GM19372 (cell line): ENCODE measurements around the gene KCNAB3.

Experiments
- ATAC-seq: cut with Tn5 transposase; IDR thresholded peaks from one replicate; pipeline ENCODE4 v1.9.1; 2021; ENCODE audit warnings: mild to moderate bottlenecking, low read depth, moderate library complexity; ENCODE audit not compliant: unreplicated experiment

KCNAB3 gene

DNA sequence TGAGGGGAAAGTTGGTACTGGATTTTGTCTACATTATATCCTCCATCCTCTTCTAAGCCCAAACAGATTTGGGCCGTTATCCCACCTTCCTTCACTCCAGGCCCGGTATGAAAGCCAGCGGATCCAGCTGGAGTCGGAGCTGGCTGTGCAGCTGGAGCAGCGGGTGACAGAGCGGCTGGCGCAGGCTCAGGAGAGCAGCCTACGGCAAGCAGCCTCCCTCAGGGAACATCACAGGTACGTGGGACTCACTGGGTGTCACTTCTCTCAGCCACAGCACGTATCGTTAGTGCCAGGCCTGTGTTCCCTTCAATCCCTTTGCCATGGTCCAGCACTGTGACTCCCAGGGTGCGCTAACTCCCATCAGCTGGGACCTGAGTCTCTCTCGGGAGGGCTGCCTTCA lies 13.6 kb upstream of the KCNAB3 start:
- ATAC-seq, result no peak

DNA sequence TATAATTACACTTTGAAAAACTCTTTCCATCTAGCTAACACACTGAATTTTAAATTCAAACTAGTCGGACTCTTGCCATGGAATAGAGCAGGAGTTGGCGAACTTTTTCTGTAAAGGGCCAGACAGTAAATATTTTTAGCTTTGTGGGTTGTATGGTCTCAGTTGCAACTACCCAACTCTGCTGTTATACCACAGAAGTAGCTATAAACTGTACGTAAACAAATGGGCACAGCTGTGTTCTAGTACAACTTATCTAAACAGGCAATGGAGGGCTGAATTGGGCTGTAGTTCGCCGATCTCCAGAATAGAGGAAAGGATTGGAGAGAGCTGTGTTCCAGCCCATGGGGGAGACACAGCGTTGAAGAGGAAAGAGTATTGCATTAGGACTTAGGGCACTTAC lies 11.1 kb upstream of the KCNAB3 start:
- no peak for ATAC-seq

- ATAC-seq, result no peak
Observed at GRCh38 chr17:7940034-7940433, 10.4 kb upstream of the KCNAB3 start.

GRCh38 chr17:7935859-7936258 lies 6.2 kb upstream of the KCNAB3 start:
- ATAC-seq, result no peak

DNA sequence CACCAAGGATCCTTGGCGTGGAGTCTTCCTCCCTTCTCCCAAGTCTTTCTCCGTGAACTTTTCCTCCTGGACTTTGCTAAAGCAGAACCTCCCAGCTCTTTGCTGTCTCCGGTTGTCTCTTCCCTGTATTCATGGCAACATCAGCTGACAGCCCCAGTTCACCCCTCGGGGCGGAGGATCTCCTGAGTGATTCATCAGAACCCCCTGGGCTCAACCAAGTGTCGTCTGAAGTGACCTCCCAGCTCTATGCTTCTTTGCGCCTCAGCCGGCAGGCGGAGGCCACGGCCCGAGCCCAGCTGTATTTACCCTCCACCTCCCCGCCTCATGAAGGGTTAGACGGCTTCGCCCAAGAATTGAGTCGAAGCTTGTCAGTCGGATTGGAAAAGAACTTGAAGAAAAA lies 3.3 kb upstream of the KCNAB3 start:
- no peak for ATAC-seq

- no peak for ATAC-seq
Observed at GRCh38 chr17:7932483-7932891, 2.8 kb upstream of the KCNAB3 start.

GRCh38 chr17:7931709-7932482 lies 2.2 kb upstream of the KCNAB3 start, which contains the start of the genes CNTROB and TRAPPC1:
TSS of gene CNTROB (plus strand) at chr17:7932206. CDS start at chr17:7933080, 874 bp downstream.
TSS of gene TRAPPC1 (minus strand) at chr17:7931946. CDS start at chr17:7931829, 117 bp downstream.
- ATAC-seq, result peak; percentile 96

DNA sequence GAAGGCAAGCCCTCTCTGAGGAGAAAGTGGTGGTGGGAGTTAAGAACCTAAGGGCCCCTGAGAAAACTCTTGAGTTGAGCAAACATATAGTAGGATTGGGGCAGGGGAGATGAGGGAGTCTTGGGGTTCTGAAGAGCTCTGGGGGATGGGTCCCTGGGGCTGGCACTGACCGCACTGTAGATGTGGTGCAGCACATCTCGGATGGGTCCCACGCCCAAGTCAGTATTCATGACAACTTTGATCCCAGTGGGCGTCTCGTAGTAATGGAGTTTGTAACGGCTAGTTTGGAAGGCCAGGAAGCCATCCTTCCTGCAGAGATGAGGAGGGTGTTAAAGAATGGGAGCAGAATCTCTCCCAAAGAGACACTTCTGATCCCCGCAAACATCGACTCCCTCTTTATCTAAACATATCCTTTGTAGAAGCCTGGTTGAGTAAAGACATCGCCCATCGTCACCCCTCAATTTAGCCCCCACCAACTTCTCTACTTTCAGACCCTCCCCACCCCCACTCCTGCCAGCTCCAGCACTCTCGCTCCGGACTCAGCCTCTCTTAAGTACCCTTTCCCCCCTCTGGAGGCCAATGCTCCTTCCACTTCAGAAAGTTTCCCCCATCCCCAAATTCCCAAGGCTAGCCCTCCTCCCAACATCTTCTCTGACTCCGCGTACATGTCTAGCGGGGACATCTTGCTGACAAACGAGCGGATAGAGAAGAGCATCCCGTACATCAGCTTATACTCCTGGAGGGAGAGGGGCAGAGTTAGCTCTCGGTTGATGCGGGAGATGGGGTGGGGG lies 1.4 kb upstream of the KCNAB3 start:
- no peak for ATAC-seq

DNA sequence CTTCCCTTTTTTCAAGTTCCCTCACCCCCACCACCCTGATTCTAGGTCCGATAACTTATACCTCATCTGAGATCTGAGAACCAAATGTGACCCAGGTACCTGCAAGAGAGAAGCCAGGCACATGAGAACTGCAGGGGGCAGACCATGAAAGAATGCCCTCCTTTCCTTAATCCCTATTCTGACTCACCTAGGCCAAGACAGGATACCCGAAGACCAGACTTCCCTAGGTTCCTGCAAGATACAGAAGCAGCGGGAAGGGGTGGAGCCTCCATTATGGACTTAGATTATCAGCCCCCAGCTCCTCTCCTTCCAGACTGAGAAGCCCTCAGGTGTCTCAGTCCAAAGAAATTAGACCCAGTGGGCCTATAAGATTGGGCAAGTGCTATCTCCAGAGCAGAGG lies 2.1 kb downstream of the KCNAB3 start:
- no peak for ATAC-seq

DNA sequence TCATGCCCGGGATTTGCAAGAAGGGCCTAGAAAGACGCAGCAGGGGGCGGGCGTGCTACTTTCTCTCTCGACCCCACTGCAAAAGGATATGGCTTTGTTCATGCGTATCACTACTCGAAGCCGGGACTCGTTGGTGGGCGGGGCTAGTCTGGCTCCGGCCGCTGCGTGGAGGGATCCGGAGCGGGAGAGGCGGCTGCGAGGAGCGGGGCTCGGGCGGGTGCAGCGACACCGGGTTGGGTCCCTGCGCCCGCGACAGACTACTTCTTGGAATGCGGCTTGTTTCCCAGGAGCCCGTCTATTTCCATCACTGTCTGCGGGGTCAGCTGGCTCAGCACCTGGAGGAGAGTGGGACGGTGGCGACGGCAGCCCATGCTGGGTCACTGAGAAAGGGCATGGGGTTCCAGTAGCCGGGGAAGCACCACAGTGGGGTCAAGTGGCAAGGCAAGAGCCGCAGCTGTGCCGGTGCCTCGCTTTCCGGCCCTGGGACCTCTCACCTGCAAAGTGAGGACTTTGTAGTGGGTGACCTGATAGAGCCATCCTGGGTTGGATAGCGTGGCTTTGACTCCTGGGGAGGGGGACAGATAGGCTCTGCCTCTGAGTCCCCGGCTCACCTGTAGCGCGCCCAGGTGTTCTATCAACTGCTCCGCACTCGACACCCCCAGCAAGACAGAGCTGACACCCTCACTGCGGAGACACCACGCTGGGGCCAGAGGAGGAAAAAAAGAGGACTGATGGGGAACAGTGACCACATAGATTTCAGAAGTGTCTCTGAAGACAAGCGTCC lies 6.6 kb downstream of the KCNAB3 start:
- ATAC-seq, result no peak

DNA sequence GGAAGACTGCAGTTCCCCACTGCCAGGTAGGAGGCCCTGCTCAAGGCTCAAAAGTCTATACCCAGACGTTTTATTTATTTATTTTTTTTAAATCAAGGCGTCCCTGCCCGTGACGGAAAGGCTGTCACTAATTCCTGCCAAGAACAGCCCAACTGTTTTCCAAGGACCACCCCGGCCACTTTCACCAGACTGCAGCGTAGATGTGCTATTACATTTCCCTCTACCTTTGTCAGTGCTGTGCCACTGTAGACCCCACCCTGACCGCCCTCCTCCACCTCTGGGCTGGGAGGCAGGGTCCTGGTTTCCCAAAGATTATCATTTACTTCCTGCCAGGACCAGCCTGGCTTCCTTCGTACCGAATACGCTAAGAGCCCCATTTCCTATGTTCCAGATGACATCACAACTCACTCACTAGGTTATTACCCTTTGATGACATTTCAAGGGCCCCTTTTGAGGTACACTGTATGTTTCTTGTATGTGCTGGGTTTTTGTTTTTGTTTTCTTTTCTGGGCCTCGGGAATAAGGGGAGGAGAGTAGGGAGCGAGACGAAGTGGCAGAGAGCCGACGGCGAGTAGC lies 7.3 kb downstream of the KCNAB3 start:
- ATAC-seq, result no peak

GRCh38 chr17:7916808-7917207 lies 12.8 kb downstream of the KCNAB3 start:
- ATAC-seq, result no peak

DNA sequence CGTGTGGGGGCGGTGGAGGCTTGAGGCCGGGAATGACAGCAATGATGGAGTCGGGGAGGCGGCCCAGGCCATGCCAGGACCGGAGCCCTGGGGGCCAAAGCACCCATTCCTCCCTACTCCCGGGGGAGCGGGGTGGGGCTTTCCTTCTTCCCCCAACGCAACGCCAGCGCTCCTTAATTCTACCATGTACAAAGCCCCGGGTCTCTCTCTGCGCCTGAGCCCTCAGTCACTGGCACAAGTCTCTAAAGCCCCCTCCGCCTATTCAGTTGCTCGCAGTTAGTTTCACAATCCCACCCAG lies 13.3 kb downstream of the KCNAB3 start:
- peak; percentile 9 for ATAC-seq

DNA sequence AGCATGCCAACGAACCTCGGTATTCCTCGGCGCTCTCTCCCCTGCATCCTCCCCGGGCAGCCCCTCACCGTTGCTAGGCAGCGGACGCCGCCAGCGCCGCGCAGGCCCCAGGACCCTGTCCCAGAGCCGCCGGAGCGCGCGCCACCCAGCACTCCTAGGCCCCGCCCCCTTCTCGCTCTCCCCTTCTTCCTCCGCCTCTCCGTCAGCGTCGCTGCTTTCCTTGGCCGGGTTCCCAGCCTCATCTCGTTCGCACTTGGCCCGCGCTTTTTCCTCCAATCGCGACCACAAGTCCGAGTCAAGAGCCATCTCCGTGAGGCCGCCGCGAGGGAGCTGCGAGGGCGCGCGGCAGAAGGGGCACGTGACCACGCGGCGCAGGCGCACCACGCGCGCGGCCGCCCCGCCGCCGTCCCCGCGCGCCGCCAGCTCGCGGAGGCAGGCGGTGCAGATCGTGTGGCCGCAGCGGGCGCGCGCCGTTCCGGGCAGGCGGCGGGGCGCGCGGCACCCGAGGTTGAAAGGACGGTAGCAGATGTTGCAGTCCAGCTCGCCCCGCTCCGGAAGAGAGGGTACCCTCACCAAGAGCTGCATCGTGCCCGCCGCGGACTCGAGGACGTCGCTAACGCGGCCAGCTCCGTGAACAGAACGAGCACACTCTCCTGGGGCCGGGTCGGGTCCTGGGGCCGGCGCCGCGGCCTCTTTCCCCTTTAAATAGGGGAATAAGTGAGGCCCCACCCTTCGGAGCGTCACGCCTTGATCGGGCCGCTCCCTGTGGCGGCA lies 13.9 kb downstream of the KCNAB3 start, which contains the start of gene RNF227:
RNF227 (minus strand) TSS at position 679 of the 774 bp plus-strand sequence; CDS start at position 585, 94 bp downstream.
- peak; percentile 72 for ATAC-seq

DNA sequence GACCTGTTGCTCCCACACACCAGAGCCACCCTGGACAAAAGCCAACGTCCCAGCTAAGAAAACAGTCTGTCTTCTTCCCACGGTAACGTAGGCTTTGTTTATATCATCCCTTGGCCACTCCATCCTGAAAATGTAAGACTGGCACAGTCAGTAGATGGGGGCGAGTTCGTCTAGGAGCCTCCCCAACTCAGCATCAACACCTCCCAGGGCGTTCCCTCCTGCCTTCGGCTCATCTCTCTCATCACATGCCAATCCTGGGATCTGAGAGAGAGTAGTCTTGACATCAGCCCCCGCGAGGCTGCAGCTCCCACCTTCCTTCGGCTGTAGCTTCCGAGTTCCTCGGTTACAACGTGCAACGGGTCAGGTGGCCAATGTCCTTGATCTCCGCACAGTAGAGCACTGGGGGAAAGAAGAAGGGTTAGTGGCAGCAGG lies 14.5 kb downstream of the KCNAB3 start:
- ATAC-seq, result no peak

GRCh38 chr17:7912927-7913524 lies 16.6 kb downstream of the KCNAB3 start:
- no peak for ATAC-seq

GRCh38 chr17:7911116-7911515 lies 18.5 kb downstream of the KCNAB3 start:
- no peak for ATAC-seq

- ATAC-seq, result no peak
Observed at GRCh38 chr17:7910711-7911110, 18.9 kb downstream of the KCNAB3 start.

- ATAC-seq, result no peak
Observed at GRCh38 chr17:7910281-7910680, 19.4 kb downstream of the KCNAB3 start.
